Measurements from ENCODE around the gene SLC7A6. TPM values are rescaled to one million over a fixed set of nuclear protein-coding genes. Genes with fewer than 3 reads are reported as not detected.

Gene SLC7A6
- total RNA-seq, 2 experiments from 2014 or later, result 53.1 to 79.5 TPM

- no TSS peak for BruUV-seq (replicated peaks)
- POLR2A ChIA-PET, result interaction anchor here (0.8 to 2.2 kb wide), 8 partner anchors 17 to 83 kb away, joined by 3 to 9 read pairs (median 4); partner anchors contain the start of genes PLA2G15, PRMT7, SLC7A6 and SLC7A6OS
- intact Hi-C loops (cut with micrococcal nuclease; ENCODE audit: unreplicated experiment), result loop anchor here (1.0 kb wide), 4 partner anchors 17 to 88 kb away; partner anchors contain the start of gene PRMT7
Measured at GRCh38 chr16:68328151-68328859, 64.0 kb downstream of the SLC7A6 start.

GRCh38 chr16:68328860-68329390, 64.6 kb downstream of the SLC7A6 start:
- H3K36me3 ChIP-seq (ENCODE audit: insufficient read depth, low read length), result peaks cover 71% of the 10 kb centered on the region
- POLR2A ChIA-PET, result interaction anchor here (0.6 to 2.2 kb wide), 5 partner anchors 18 to 68 kb away, joined by 4 to 9 read pairs (median 6); partner anchors contain the start of genes PRMT7 and SLC7A6OS
- CTCF ChIA-PET (ENCODE audit: unreplicated experiment), result interaction anchor here (1.2 to 3.5 kb wide), 3 partner anchors 65 to 72 kb away, joined by 4 to 17 read pairs (median 8); partner anchors contain the start of gene SLC7A6
- no peaks in the 10 kb centered on the region for H3K79me2 ChIP-seq (ENCODE audit: insufficient read depth, low read depth, low read length)
- H3K9me2 ChIP-seq (ENCODE audit: insufficient read depth, low read length), result no peaks in the 10 kb centered on the region
- no peak overlapping the region for H3K4me2 ChIP-seq (ENCODE audit: low read length)
- no peaks in the 10 kb centered on the region for H4K20me1 ChIP-seq (ENCODE audit: insufficient read depth, low read length)
- H3K4me1 ChIP-seq (ENCODE audit: insufficient read depth, low read length, poor library complexity, severe bottlenecking), result peaks cover 28% of the 10 kb centered on the region
- no peak overlapping the region for H2AFZ ChIP-seq (ENCODE audit: low read length)
- no peak overlapping the region for H3K4me3 ChIP-seq (ENCODE audit: low read depth, low read length, poor library complexity, severe bottlenecking)
- H3K9me3 ChIP-seq (ENCODE audit: low read length), result no peaks in the 10 kb centered on the region
- TF ChIP-seq CTCF (conservative IDR thresholded peaks at IDR 0.05; ENCODE audit: low read length) (peak; percentile 3; the same call in 1 of the 2 replicates), EZH2phosphoT487 (IDR thresholded peaks at IDR 0.05; ENCODE audit: borderline replicate concordance, low read depth, low read length) (no peak)
- no TSS peak for BruUV-seq (replicated peaks)
- intact Hi-C loops (cut with micrococcal nuclease; ENCODE audit: unreplicated experiment), result loop anchor here (1.0 kb wide), 4 partner anchors 18 to 89 kb away; partner anchors contain the start of gene PRMT7
- no peak for DNase-seq (ENCODE audit: low spot score)
- H3K27ac ChIP-seq (ENCODE audit: low read depth, low read length, poor library complexity, severe bottlenecking), result no peak overlapping the region

More at GRCh38 chr16:68328151-68328859, 64.0 kb downstream of the SLC7A6 start:
- peaks cover 74% of the 10 kb centered on the region for H3K36me3 ChIP-seq (ENCODE audit: insufficient read depth, low read length)
- peaks cover 28% of the 10 kb centered on the region for H3K4me1 ChIP-seq (ENCODE audit: insufficient read depth, low read length, poor library complexity, severe bottlenecking)
- no peak overlapping the region for H3K27ac ChIP-seq (ENCODE audit: low read depth, low read length, poor library complexity, severe bottlenecking)
- CTCF ChIA-PET (ENCODE audit: unreplicated experiment), result interaction anchor here (1.2 to 3.5 kb wide), 3 partner anchors 64 to 71 kb away, joined by 4 to 17 read pairs (median 8); partner anchors contain the start of gene SLC7A6
- no peaks in the 10 kb centered on the region for H3K9me3 ChIP-seq (ENCODE audit: low read length)
- no peaks in the 10 kb centered on the region for H4K20me1 ChIP-seq (ENCODE audit: insufficient read depth, low read length)
- peak; percentile 91 for DNase-seq (ENCODE audit: low spot score)
- no peak overlapping the region for H3K4me2 ChIP-seq (ENCODE audit: low read length)
- no peaks in the 10 kb centered on the region for H3K79me2 ChIP-seq (ENCODE audit: insufficient read depth, low read depth, low read length)
- H3K4me3 ChIP-seq (ENCODE audit: low read depth, low read length, poor library complexity, severe bottlenecking), result no peak overlapping the region
- H2AFZ ChIP-seq (ENCODE audit: low read length), result no peak overlapping the region
- H3K9me2 ChIP-seq (ENCODE audit: insufficient read depth, low read length), result no peaks in the 10 kb centered on the region
- TF ChIP-seq CTCF (conservative IDR thresholded peaks at IDR 0.05; ENCODE audit: low read length) (peak; percentile 96), EZH2phosphoT487 (IDR thresholded peaks at IDR 0.05; ENCODE audit: borderline replicate concordance, low read depth, low read length) (no peak)

Data from OCI-LY7 (cell line).